H9 (cell line): ENCODE data around the gene PNRC2. TPM values are rescaled to one million over a fixed set of nuclear protein-coding genes. Genes with fewer than 3 reads are reported as not detected.

Source experiments
- DNase-seq: peaks from one replicate; pipeline ENCODE4 v3.0.0-alpha.2; 2017
- H2AFZ ChIP-seq: one replicate; pipeline ENCODE4 v1.6.1; 2013; ENCODE audit warnings: mild to moderate bottlenecking, low read length, control low read depth, moderate library complexity
- H2AK5ac ChIP-seq: 2 replicates; pipeline ENCODE4 v1.6.1; 2013; ENCODE audit warnings: low read length, control low read depth, mixed read lengths; ENCODE audit not compliant: insufficient read length
- H2BK120ac ChIP-seq: one replicate; pipeline ENCODE4 v1.6.1; 2013; ENCODE audit warnings: low read depth, mild to moderate bottlenecking, low read length, control low read depth, inconsistent platforms; ENCODE audit not compliant: poor library complexity, severe bottlenecking
- H2BK12ac ChIP-seq: 2 replicates; pipeline ENCODE4 v1.6.1; 2013; ENCODE audit warnings: low read length, control low read depth, mixed read lengths, low read depth; ENCODE audit not compliant: insufficient read length
- H2BK15ac ChIP-seq: 2 replicates; pipeline ENCODE4 v1.6.1; 2013; ENCODE audit warnings: low read depth, low read length, control low read depth
- H2BK20ac ChIP-seq: one replicate; pipeline ENCODE4 v1.6.1; 2013; ENCODE audit warnings: low read depth, mild to moderate bottlenecking, low read length, control low read depth, inconsistent platforms; ENCODE audit not compliant: poor library complexity, severe bottlenecking
- H2BK5ac ChIP-seq: 2 replicates; pipeline ENCODE4 v1.6.1; 2013; ENCODE audit warnings: low read length, control low read depth, mixed read lengths; ENCODE audit not compliant: insufficient read length
- H3K14ac ChIP-seq: 2 replicates; pipeline ENCODE4 v1.6.1; 2013; ENCODE audit warnings: low read length, control low read depth; ENCODE audit not compliant: insufficient read depth
- H3K18ac ChIP-seq: 2 replicates; pipeline ENCODE4 v1.6.1; 2013; ENCODE audit warnings: low read depth, mild to moderate bottlenecking, mixed read lengths, low read length, control low read depth; ENCODE audit not compliant: insufficient read length
- H3K23ac ChIP-seq: 2 replicates; pipeline ENCODE4 v1.6.1; 2013; ENCODE audit warnings: low read length, control low read depth, mixed read lengths, low read depth; ENCODE audit not compliant: insufficient read length
- H3K23me2 ChIP-seq: 2 replicates; pipeline ENCODE4 v1.6.1; 2013; ENCODE audit warnings: low read depth, mild to moderate bottlenecking, mixed read lengths, low read length, control low read depth; ENCODE audit not compliant: insufficient read length, poor library complexity, severe bottlenecking
- H3K27ac ChIP-seq: 2 replicates; pipeline ENCODE4 v1.5.1; 2013; ENCODE audit warnings: low read length, control low read depth, mixed read lengths, low read depth; ENCODE audit not compliant: insufficient read length
- H3K27me3 ChIP-seq: 2 replicates; pipeline ENCODE4 v1.6.1; 2013; ENCODE audit warnings: low read length, control low read depth, inconsistent platforms; ENCODE audit not compliant: insufficient read depth
- H3K4ac ChIP-seq: 2 replicates; pipeline ENCODE4 v1.6.1; 2013; ENCODE audit warnings: low read depth, mild to moderate bottlenecking, control low read depth, inconsistent platforms, low read length, moderate library complexity
- H3K4me1 ChIP-seq: 2 replicates; pipeline ENCODE4 v1.6.1; 2013; ENCODE audit warnings: low read length, control low read depth, inconsistent platforms; ENCODE audit not compliant: insufficient read depth
- H3K4me2 ChIP-seq: 2 replicates; pipeline ENCODE4 v1.6.1; 2013; ENCODE audit warnings: low read length, control low read depth, mixed read lengths; ENCODE audit not compliant: insufficient read length, insufficient read depth
- H3K56ac ChIP-seq: 2 replicates; pipeline ENCODE4 v1.6.1; 2013; ENCODE audit warnings: low read depth, mild to moderate bottlenecking, mixed read lengths, low read length, control low read depth; ENCODE audit not compliant: insufficient read length
- H3K79me1 ChIP-seq: 2 replicates; pipeline ENCODE4 v1.6.1; 2013; ENCODE audit warnings: low read depth, mild to moderate bottlenecking, moderate library complexity, low read length, control low read depth, inconsistent platforms; ENCODE audit not compliant: insufficient read depth, poor library complexity, severe bottlenecking
- H3K79me2 ChIP-seq: 2 replicates; pipeline ENCODE4 v1.6.1; 2013; ENCODE audit warnings: low read length, control low read depth, inconsistent platforms; ENCODE audit not compliant: insufficient read depth
- H3K9ac ChIP-seq: 2 replicates; pipeline ENCODE4 v1.6.1; 2013; ENCODE audit warnings: low read length, control low read depth, mixed read lengths; ENCODE audit not compliant: insufficient read length; ENCODE audit errors: extremely low read depth
- H3K9me3 ChIP-seq: one replicate; pipeline ENCODE4 v1.6.1; 2013; ENCODE audit warnings: low read depth, low read length, inconsistent platforms; ENCODE audit not compliant: control insufficient read depth
- H3T11ph ChIP-seq: one replicate; pipeline ENCODE4 v1.6.1; 2013; ENCODE audit warnings: mild to moderate bottlenecking, low read length, control low read depth, inconsistent platforms
- H4K20me1 ChIP-seq: one replicate; pipeline ENCODE4 v1.6.1; 2013; ENCODE audit not compliant: control insufficient read depth, insufficient read length, insufficient read depth
- H4K5ac ChIP-seq: 2 replicates; pipeline ENCODE4 v1.6.1; 2013; ENCODE audit warnings: low read depth, mild to moderate bottlenecking, mixed read lengths, low read length, control low read depth; ENCODE audit not compliant: insufficient read length
- H4K8ac ChIP-seq: replicated peaks from 2 replicates; pipeline ENCODE4 v1.6.1; 2013; ENCODE audit warnings: low read length, control low read depth, mixed read lengths, low read depth; ENCODE audit not compliant: insufficient read length
- H4K91ac ChIP-seq: 2 replicates; pipeline ENCODE4 v1.6.1; 2013; ENCODE audit warnings: low read depth, mild to moderate bottlenecking, moderate library complexity, mixed read lengths, low read length, control low read depth; ENCODE audit not compliant: insufficient read length
- H3K27ac Mint-ChIP-seq, 3 experiments: 2 replicates in 2 of 3; 3 replicates in 1 of 3; pipeline ENCODE4 v1.8.0; 2020 to 2021; ENCODE audit warnings: mixed read lengths in 3 of 3, mild to moderate bottlenecking in 1 of 3, moderate library complexity in 1 of 3
- H3K27me3 Mint-ChIP-seq: 2 replicates; pipeline ENCODE4 v1.8.0; 2021; ENCODE audit warnings: low read depth, mild to moderate bottlenecking, moderate library complexity, mixed read lengths
- H3K36me3 Mint-ChIP-seq, 3 experiments: 2 replicates in 2 of 3; 3 replicates in 1 of 3; pipeline ENCODE4 v1.8.0; 2020 to 2021; ENCODE audit warnings: low read depth in 3 of 3, mixed read lengths in 3 of 3; ENCODE audit not compliant: insufficient read depth in 1 of 3
- H3K4me1 Mint-ChIP-seq, 2 experiments: 2 replicates each; pipeline ENCODE4 v1.8.0; 2020; ENCODE audit warnings: mixed read lengths in 2 of 2
- H3K4me3 Mint-ChIP-seq, 2 experiments: 2 replicates in 1 of 2; 3 replicates in 1 of 2; pipeline ENCODE4 v1.8.0; 2020 to 2021; ENCODE audit warnings: mild to moderate bottlenecking in 2 of 2, mixed read lengths in 2 of 2, moderate library complexity in 1 of 2
- H3K9me3 Mint-ChIP-seq, 2 experiments: 2 replicates in 1 of 2; 3 replicates in 1 of 2; pipeline ENCODE4 v1.8.0; 2020; ENCODE audit warnings: mild to moderate bottlenecking in 2 of 2, mixed read lengths in 2 of 2, moderate library complexity in 1 of 2
- CTCF ChIP-seq: fragments of 200-600 bp; sonication (generic); conservative IDR thresholded peaks from 3 replicates; pipeline ENCODE4 v1.8.0; 2021; ENCODE audit warnings: antibody characterized with exemption, mild to moderate bottlenecking
- WGBS: extraction: QIAGEN DNeasy Blood & Tissue Kit; methylation state at CpG from one replicate; pipeline ENCODE4 v1.1.7; 2013; ENCODE audit warnings: missing lambda C conversion rate, low lambda C conversion rate, mixed read lengths; ENCODE audit not compliant: insufficient read length; ENCODE audit errors: extremely low coverage; 5-methylcytosine and 5-hydroxymethylcytosine counted together
- total RNA-seq: library from RNA; stranded (reverse); gene quantifications from 2 replicates; pipeline ENCODE4 v1.2.1, GENCODE V29; 2021

The PNRC2 gene
- total RNA-seq, 1 experiment from 2014 or later = 87.6 TPM

DNA sequence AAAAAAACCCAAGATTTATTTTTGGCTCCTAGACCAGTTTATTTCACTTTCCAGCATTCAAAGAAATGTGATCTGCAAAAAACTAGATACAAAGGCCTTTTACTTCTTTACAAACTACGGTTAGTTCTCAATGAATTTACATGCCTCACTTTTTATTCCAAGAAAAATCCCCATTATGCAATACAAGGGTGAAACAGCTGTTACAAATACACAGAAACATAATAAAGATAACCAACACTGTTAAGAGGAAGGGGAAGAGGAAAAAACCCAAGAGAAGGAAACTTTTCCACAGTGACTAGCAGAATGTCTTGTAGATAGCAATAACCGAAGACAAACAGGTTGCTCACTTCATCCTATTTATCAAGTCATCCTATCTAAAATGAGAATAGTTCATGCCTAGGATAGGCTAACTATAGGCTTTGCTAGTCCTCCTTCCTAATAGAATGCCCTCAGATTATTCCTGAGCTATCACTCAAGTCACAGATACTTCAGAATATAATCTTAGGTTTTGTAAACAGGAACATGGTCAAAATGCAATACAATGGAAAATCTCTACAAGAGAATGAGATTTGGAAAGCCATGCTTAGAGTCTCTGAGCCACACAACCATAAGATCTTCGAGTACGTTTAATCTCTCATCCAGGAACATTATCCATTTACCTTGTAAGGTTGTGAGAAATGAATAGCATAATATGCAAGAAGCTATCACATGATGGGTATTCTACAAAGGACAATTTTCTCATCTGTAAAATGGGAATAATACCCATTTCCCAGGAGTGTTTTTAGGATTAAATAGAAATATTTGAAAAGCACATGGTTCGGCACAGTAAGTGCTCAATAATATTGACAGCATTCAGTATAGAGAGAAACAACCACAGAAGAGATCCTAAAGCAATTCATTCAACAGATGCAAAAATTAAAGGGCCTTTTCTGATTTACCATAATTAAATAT is 5.4 kb downstream of the PNRC2 start:
- peak overlapping the region in 1 of 3 experiments; percentile 82; a peak in 2 of 7 replicates for H3K27ac Mint-ChIP-seq

More for the DNA sequence above, 5.4 kb downstream of the PNRC2 start:
- no peak for TF ChIP-seq CTCF
- no CpG with 5 or more reads among the region's 5 CpGs for WGBS
- H2BK12ac ChIP-seq = no peak overlapping the region
- Mint-ChIP-seq H3K36me3 (peaks cover 23 to 70% (median 46%) of the 10 kb centered on the region in 3 experiments), H3K27me3 (no peaks in the 10 kb centered on the region), H3K4me1 (peaks cover 10 to 13% of the 10 kb centered on the region in 2 experiments), H3K9me3 (no peaks in the 10 kb centered on the region), H3K4me3 (no peak overlapping the region)
- H3K23me2 ChIP-seq = no peaks in the 10 kb centered on the region
- H3K23ac ChIP-seq = no peak overlapping the region
- no peaks in the 10 kb centered on the region for H4K20me1 ChIP-seq
- H4K5ac ChIP-seq = no peak overlapping the region
- H2BK5ac ChIP-seq = no peak overlapping the region
- H3K9ac ChIP-seq = no peak overlapping the region
- H3K14ac ChIP-seq = no peak overlapping the region
- H2BK15ac ChIP-seq = no peak overlapping the region
- peaks cover 7% of the 10 kb centered on the region; the same call in 1 of the 2 replicates for H3K79me2 ChIP-seq
- no peak overlapping the region for H2BK20ac ChIP-seq
- no peak overlapping the region for H2AFZ ChIP-seq
- H3K4ac ChIP-seq = no peak overlapping the region
- H3K9me3 ChIP-seq = no peaks in the 10 kb centered on the region
- no peaks in the 10 kb centered on the region for H3K4me1 ChIP-seq
- no peak overlapping the region for H2AK5ac ChIP-seq
- H3K27ac ChIP-seq = no peak overlapping the region
- no peak overlapping the region for H2BK120ac ChIP-seq
- no peak overlapping the region for H3T11ph ChIP-seq
- no peaks in the 10 kb centered on the region for H3K27me3 ChIP-seq
- no peak overlapping the region for H3K4me2 ChIP-seq
- no peak overlapping the region for H3K56ac ChIP-seq
- no peak overlapping the region for H3K18ac ChIP-seq
- H3K79me1 ChIP-seq = no peaks in the 10 kb centered on the region
- no peak overlapping the region for H4K91ac ChIP-seq
- DNase-seq = no peak
- H4K8ac ChIP-seq = no peak overlapping the region
